GM23338 (cell line): Measurements from ENCODE around the gene WFDC12. TPM values are rescaled to one million over a fixed set of nuclear protein-coding genes. Genes with fewer than 3 reads are reported as not detected.

Experiments
- ATAC-seq: fragments of 200-7000 bp; cut with Tn5 transposase; 3 replicates; pipeline ENCODE4 v1.9.1; 2020
- DNase-seq: peaks from one replicate; pipeline ENCODE4 v3.0.0-alpha.2; 2015; ENCODE audit warnings: low spot score
- H2AFZ ChIP-seq: fragments of 200-600 bp; sonication (generic); 2 replicates; pipeline ENCODE4 v1.8.0; 2016; ENCODE audit warnings: antibody characterized with exemption, mild to moderate bottlenecking, moderate library complexity
- H3F3A ChIP-seq: fragments of 200-600 bp; sonication (generic); replicated peaks from 2 replicates; pipeline ENCODE4 v1.8.0; 2017; ENCODE audit warnings: antibody characterized with exemption, mixed run types, low read depth
- H3K27ac ChIP-seq: fragments of 200-600 bp; sonication (generic); 2 replicates; pipeline ENCODE4 v1.6.1; 2016; ENCODE audit warnings: low read depth
- H3K27me3 ChIP-seq: fragments of 200-600 bp; sonication (generic); 2 replicates; pipeline ENCODE4 v1.8.0; 2016; ENCODE audit warnings: mild to moderate bottlenecking, mixed run types, moderate library complexity; ENCODE audit not compliant: insufficient read depth
- H3K36me3 ChIP-seq: fragments of 200-600 bp; sonication (generic); 2 replicates; pipeline ENCODE4 v1.8.0; 2016; ENCODE audit warnings: mild to moderate bottlenecking; ENCODE audit not compliant: insufficient read depth
- H3K4me1 ChIP-seq: fragments of 200-600 bp; sonication (generic); 2 replicates; pipeline ENCODE4 v1.8.0; 2016; ENCODE audit warnings: mild to moderate bottlenecking, moderate library complexity; ENCODE audit not compliant: insufficient read depth
- H3K4me2 ChIP-seq: fragments of 200-600 bp; sonication (generic); 2 replicates; pipeline ENCODE4 v1.7.1; 2017; ENCODE audit warnings: mixed run types
- H3K4me3 ChIP-seq: fragments of 200-600 bp; sonication (generic); 2 replicates; pipeline ENCODE4 v1.6.1; 2016; ENCODE audit warnings: mixed run types
- H3K79me2 ChIP-seq: fragments of 200-600 bp; sonication (generic); replicated peaks from 2 replicates; pipeline ENCODE4 v1.8.0; 2017; ENCODE audit warnings: mild to moderate bottlenecking; ENCODE audit not compliant: insufficient read depth
- H3K9me2 ChIP-seq: fragments of 200-600 bp; sonication (generic); 2 replicates; pipeline ENCODE4 v1.8.0; 2017; ENCODE audit not compliant: insufficient read depth
- H4K20me1 ChIP-seq: fragments of 200-600 bp; sonication (generic); replicated peaks from 2 replicates; pipeline ENCODE4 v1.8.0; 2017; ENCODE audit warnings: mild to moderate bottlenecking; ENCODE audit not compliant: insufficient read depth
- H3K27ac Mint-ChIP-seq: 2 replicates; pipeline ENCODE4 v1.8.0; 2020; ENCODE audit warnings: inconsistent platforms, mild to moderate bottlenecking, moderate library complexity, mixed read lengths
- H3K27me3 Mint-ChIP-seq: 3 replicates; pipeline ENCODE4 v1.8.0; 2022; ENCODE audit warnings: low read depth, mild to moderate bottlenecking, moderate library complexity, mixed read lengths, inconsistent platforms; ENCODE audit not compliant: insufficient read depth, poor library complexity
- H3K36me3 Mint-ChIP-seq: 3 replicates; pipeline ENCODE4 v1.8.0; 2021; ENCODE audit warnings: low read depth, mild to moderate bottlenecking, inconsistent platforms, moderate library complexity, mixed read lengths
- H3K4me1 Mint-ChIP-seq: 3 replicates; pipeline ENCODE4 v1.8.0; 2020; ENCODE audit warnings: mild to moderate bottlenecking, inconsistent platforms, mixed read lengths
- H3K4me3 Mint-ChIP-seq: 3 replicates; pipeline ENCODE4 v1.8.0; 2021; ENCODE audit warnings: moderate library complexity, mild to moderate bottlenecking, inconsistent platforms, mixed read lengths
- H3K9me3 Mint-ChIP-seq: 3 replicates; pipeline ENCODE4 v1.8.0; 2020; ENCODE audit warnings: moderate library complexity, mild to moderate bottlenecking, inconsistent platforms, mixed read lengths
- CREB1 ChIP-seq: fragments of 250-450 bp; sonication (Bioruptor Pico); IDR thresholded peaks from 2 replicates; pipeline ENCODE4 v1.5.0; 2020; ENCODE audit warnings: low read depth, mild to moderate bottlenecking, moderate library complexity
- EZH2phosphoT487 ChIP-seq: fragments of 200-600 bp; sonication (generic); IDR thresholded peaks from one replicate; pipeline ENCODE4 v1.8.1; 2018; ENCODE audit warnings: antibody characterized with exemption; ENCODE audit not compliant: unreplicated experiment
- JUNB ChIP-seq: IDR thresholded peaks from one replicate; pipeline ENCODE4 v1.6.1; 2016; ENCODE audit warnings: antibody characterized with exemption; ENCODE audit not compliant: unreplicated experiment
- NANOG ChIP-seq: IDR thresholded peaks from 2 replicates; pipeline ENCODE4 v1.6.1; 2016; ENCODE audit warnings: antibody characterized with exemption, borderline replicate concordance
- REST ChIP-seq: IDR thresholded peaks from one replicate; pipeline ENCODE4 v1.6.1; 2018; ENCODE audit warnings: antibody characterized with exemption; ENCODE audit not compliant: unreplicated experiment
- polyA plus RNA-seq: library from polyadenylated mRNA; unstranded; fragments of >200 nt; fragmentation: Nextera tagmentation; extraction: Ambion mirVana; gene quantifications from 2 replicates; pipeline ENCODE4 v1.2.1, GENCODE V29; 2016
- total RNA-seq: library from RNA; depleted of rRNA; stranded (reverse); fragments of >200 nt; shearing (Covaris generic); gene quantifications from 2 replicates; pipeline ENCODE4 v1.2.3, GENCODE V29; 2014
- TF ChIP-seq, protein P1 (sequence below): fragments of 250-450 bp; sonication (Bioruptor Pico); IDR thresholded peaks from 2 replicates; pipeline ENCODE4 v1.5.0; 2020; ENCODE audit warnings: mild to moderate bottlenecking, moderate library complexity

Gene WFDC12
- total and polyA plus RNA-seq, 2 experiments from 2014 or later, result not detected

DNA sequence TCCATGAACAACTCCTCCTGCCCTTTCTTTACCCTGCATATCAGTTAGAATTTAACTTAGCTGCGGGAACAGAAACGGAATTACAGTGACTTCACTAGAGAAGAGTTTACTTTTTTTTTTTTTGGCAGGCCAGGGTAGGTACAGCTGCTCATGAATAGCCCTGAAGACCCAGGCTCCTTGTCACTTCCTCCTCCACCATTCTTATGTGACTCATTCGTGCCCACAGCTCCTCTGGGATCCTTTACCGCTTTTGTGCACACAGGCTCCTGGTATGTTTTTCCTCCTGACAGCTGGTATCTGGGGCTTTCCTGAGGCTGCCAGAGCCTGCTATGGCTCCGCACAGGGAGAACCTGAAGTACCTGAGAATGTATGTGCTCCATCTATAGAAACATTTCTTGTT is 19.5 kb downstream of the WFDC12 start (continued):
- no peak for TF ChIP-seq JUNB
- TF ChIP-seq EZH2phosphoT487, result no peak
- no peak for TF ChIP-seq CREB1 (CRISPR knock-in tag)

DNA sequence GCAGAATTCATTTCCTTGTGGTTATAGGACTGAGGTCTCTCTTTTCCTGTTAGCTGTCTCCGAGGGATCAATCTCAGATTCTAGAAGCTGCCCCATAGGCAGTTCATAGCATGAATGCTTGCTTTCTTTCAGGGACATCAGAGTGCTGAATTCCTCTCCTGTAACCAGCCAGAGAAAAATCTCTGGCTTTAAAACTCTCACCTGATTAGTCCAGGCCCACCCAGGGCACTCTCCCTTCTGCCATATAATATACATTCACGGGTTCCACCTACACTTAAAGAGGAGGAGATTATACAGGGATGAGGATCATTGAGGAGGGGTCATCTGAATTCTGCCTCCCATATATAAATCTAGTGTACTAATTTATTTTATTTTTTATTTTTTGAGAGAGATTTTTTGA is 21.2 kb downstream of the WFDC12 start:
- DNase-seq (no peak), ATAC-seq (no peak)
- TF ChIP-seq, protein P1, sequence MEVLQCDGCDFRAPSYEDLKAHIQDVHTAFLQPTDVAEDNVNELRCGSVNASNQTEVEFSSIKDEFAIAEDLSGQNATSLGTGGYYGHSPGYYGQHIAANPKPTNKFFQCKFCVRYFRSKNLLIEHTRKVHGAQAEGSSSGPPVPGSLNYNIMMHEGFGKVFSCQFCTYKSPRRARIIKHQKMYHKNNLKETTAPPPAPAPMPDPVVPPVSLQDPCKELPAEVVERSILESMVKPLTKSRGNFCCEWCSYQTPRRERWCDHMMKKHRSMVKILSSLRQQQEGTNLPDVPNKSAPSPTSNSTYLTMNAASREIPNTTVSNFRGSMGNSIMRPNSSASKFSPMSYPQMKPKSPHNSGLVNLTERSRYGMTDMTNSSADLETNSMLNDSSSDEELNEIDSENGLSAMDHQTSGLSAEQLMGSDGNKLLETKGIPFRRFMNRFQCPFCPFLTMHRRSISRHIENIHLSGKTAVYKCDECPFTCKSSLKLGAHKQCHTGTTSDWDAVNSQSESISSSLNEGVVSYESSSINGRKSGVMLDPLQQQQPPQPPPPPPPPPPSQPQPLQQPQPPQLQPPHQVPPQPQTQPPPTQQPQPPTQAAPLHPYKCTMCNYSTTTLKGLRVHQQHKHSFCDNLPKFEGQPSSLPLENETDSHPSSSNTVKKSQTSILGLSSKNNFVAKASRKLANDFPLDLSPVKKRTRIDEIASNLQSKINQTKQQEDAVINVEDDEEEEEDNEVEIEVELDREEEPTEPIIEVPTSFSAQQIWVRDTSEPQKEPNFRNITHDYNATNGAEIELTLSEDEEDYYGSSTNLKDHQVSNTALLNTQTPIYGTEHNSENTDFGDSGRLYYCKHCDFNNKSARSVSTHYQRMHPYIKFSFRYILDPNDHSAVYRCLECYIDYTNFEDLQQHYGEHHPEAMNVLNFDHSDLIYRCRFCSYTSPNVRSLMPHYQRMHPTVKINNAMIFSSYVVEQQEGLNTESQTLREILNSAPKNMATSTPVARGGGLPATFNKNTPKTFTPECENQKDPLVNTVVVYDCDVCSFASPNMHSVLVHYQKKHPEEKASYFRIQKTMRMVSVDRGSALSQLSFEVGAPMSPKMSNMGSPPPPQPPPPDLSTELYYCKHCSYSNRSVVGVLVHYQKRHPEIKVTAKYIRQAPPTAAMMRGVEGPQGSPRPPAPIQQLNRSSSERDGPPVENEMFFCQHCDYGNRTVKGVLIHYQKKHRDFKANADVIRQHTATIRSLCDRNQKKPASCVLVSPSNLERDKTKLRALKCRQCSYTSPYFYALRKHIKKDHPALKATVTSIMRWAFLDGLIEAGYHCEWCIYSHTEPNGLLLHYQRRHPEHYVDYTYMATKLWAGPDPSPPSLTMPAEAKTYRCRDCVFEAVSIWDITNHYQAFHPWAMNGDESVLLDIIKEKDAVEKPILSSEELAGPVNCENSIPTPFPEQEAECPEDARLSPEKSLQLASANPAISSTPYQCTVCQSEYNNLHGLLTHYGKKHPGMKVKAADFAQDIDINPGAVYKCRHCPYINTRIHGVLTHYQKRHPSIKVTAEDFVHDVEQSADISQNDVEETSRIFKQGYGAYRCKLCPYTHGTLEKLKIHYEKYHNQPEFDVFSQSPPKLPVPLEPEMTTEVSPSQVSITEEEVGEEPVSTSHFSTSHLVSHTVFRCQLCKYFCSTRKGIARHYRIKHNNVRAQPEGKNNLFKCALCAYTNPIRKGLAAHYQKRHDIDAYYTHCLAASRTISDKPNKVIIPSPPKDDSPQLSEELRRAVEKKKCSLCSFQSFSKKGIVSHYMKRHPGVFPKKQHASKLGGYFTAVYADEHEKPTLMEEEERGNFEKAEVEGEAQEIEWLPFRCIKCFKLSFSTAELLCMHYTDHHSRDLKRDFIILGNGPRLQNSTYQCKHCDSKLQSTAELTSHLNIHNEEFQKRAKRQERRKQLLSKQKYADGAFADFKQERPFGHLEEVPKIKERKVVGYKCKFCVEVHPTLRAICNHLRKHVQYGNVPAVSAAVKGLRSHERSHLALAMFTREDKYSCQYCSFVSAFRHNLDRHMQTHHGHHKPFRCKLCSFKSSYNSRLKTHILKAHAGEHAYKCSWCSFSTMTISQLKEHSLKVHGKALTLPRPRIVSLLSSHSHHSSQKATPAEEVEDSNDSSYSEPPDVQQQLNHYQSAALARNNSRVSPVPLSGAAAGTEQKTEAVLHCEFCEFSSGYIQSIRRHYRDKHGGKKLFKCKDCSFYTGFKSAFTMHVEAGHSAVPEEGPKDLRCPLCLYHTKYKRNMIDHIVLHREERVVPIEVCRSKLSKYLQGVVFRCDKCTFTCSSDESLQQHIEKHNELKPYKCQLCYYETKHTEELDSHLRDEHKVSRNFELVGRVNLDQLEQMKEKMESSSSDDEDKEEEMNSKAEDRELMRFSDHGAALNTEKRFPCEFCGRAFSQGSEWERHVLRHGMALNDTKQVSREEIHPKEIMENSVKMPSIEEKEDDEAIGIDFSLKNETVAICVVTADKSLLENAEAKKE (CRISPR knock-in tag), result no peak
- TF ChIP-seq REST, result no peak
- TF ChIP-seq NANOG, result no peak
- no peak for TF ChIP-seq EZH2phosphoT487
- Histone ChIP-seq H3K36me3 (no peaks in the 10 kb centered on the region), H3K4me1 (peaks cover 5% of the 10 kb centered on the region; the same call in 1 of the 2 replicates), H3K9me2 (no peaks in the 10 kb centered on the region), H3K4me2 (no peak overlapping the region), H3K27me3 (peaks cover 38% of the 10 kb centered on the region), H3K27ac (no peak overlapping the region), H3F3A (no peaks in the 10 kb centered on the region; the same call in 1 of the 2 replicates), H3K4me3 (no peak overlapping the region), H3K79me2 (no peaks in the 10 kb centered on the region), H2AFZ (no peak overlapping the region), H4K20me1 (no peaks in the 10 kb centered on the region)
- peaks cover 6% of the 10 kb centered on the region; the same call in 1 of the 3 replicates for H3K4me1 Mint-ChIP-seq
- H3K9me3 Mint-ChIP-seq, result no peaks in the 10 kb centered on the region
- no peak overlapping the region for H3K4me3 Mint-ChIP-seq
- peaks cover 37% of the 10 kb centered on the region for H3K27me3 Mint-ChIP-seq
- H3K36me3 Mint-ChIP-seq, result no peaks in the 10 kb centered on the region
- no peak overlapping the region for H3K27ac Mint-ChIP-seq
